ENCODE measurements around the gene MCUB.

GRCh38 chr4:109589605-109590004 lies 29.6 kb downstream of the MCUB start:
- TF ChIP-seq CTCF (IDR thresholded peaks at IDR 0.05; ENCODE audit: insufficient read depth, low read length, poor library complexity, severe bottlenecking): no peak
- no peak for TF ChIP-seq EZH2phosphoT487 (conservative IDR thresholded peaks at IDR 0.05; ENCODE audit: low read length)

All from SU-DHL-6 (cell line).